HepG2 (cell line): ENCODE measurements around the gene EGFLAM. TPM values are rescaled to one million over a fixed set of nuclear protein-coding genes. Genes with fewer than 3 reads are reported as not detected.

Experiments used
- ATAC-seq: fragments of 200-7000 bp; cut with Tn5 transposase; 3 replicates; pipeline ENCODE4 v1.9.1; 2020; ENCODE audit warnings: mild to moderate bottlenecking, moderate library complexity
- BruUV-seq: library from RNA; stranded (reverse); fragments of 400-500 nt; replicated peaks from 2 replicates; lab custom pipeline; 2021; lab: Mats Ljungman, UMichigan
- CTCF ChIA-PET: fragments of 300-600 bp; formaldehyde crosslinking; extraction: SDS; loops from one replicate; lab custom pipeline; 2021; ENCODE audit warnings: low total read pairs, inconsistent platforms, low intra/inter-chr PET ratio; lab: Yijun Ruan, JAX
- POLR2A ChIA-PET: fragments of 350-600 bp; sonication (Branson Sonifier 250); formaldehyde crosslinking; loops from one replicate; lab custom pipeline; 2020; ENCODE audit warnings: antibody characterized with exemption, inconsistent platforms; lab: Yijun Ruan, JAX
- DNase-seq: peaks from one replicate; pipeline ENCODE4 v3.0.0-alpha.2; 2015; ENCODE audit warnings: low spot score
- FAIRE-seq: peaks from 3 replicates; lab custom pipeline; 2011; peaks lifted over from hg19 to GRCh38; lab: Jason Lieb, UNC
- H2AFZ ChIP-seq: one replicate; pipeline ENCODE4 v1.6.1; 2011; ENCODE audit warnings: low read length, inconsistent platforms
- H3K27ac ChIP-seq: fragments of 300-600 bp; 3 replicates; pipeline ENCODE4 v1.8.0; 2011; ENCODE audit warnings: mixed run types, mild to moderate bottlenecking, mixed read lengths, low read length, inconsistent platforms; ENCODE audit not compliant: insufficient read depth; ENCODE audit errors: extremely low read length
- H3K27me3 ChIP-seq, 2 experiments: fragments of 200-600 bp in 1 of 2; 2 replicates in 1 of 2; 3 replicates in 1 of 2; pipeline versions ENCODE4 v1.6.0 to v1.8.0; 2011; ENCODE audit warnings: low read length in 2 of 2, mild to moderate bottlenecking in 2 of 2, moderate library complexity in 2 of 2, inconsistent platforms in 1 of 2; ENCODE audit not compliant: insufficient read depth in 2 of 2, control insufficient read depth in 1 of 2
- H3K36me3 ChIP-seq, 2 experiments: fragments of 200-600 bp in 1 of 2; replicated peaks in 1 of 2; 2 replicates in 1 of 2; 3 replicates in 1 of 2; pipeline versions ENCODE4 v1.5.1 to v1.8.0; 2011; ENCODE audit warnings: low read length in 2 of 2, inconsistent platforms in 1 of 2; ENCODE audit not compliant: insufficient read depth in 2 of 2, control insufficient read depth in 1 of 2
- H3K4me1 ChIP-seq: 2 replicates; pipeline ENCODE4 v1.5.1; 2012; ENCODE audit warnings: low read length, inconsistent platforms; ENCODE audit not compliant: insufficient read depth
- H3K4me2 ChIP-seq: 2 replicates; pipeline ENCODE4 v1.6.0; 2011; ENCODE audit warnings: low read depth, low read length, inconsistent platforms
- H3K4me3 ChIP-seq, 3 experiments: fragments of 200-600 bp in 1 of 3; sonication (generic), shearing (Covaris generic) in 1 of 3; replicated peaks in 1 of 3; 2 replicates each; pipeline ENCODE4 v1.5.1; 2011 to 2016; ENCODE audit warnings: low read length in 3 of 3, inconsistent platforms in 2 of 3, low read depth in 2 of 3, mild to moderate bottlenecking in 2 of 3, control low read depth in 1 of 3, mixed read lengths in 1 of 3; ENCODE audit not compliant: insufficient read depth in 1 of 3
- H3K79me2 ChIP-seq: one replicate; pipeline ENCODE4 v1.6.1; 2011; ENCODE audit warnings: low read length, inconsistent platforms; ENCODE audit not compliant: insufficient read depth
- H3K9ac ChIP-seq: 2 replicates; pipeline ENCODE4 v1.6.0; 2011; ENCODE audit warnings: mild to moderate bottlenecking, low read depth, low read length, inconsistent platforms; ENCODE audit not compliant: insufficient read depth
- H3K9me3 ChIP-seq: 2 replicates; pipeline ENCODE4 v1.5.1; 2012; ENCODE audit warnings: mild to moderate bottlenecking, low read length
- H4K20me1 ChIP-seq: 2 replicates; pipeline ENCODE4 v1.6.0; 2011; ENCODE audit warnings: inconsistent platforms, mild to moderate bottlenecking, low read length, moderate library complexity; ENCODE audit not compliant: insufficient read depth
- AGO2 ChIP-seq: fragments of 200-400 bp; formaldehyde crosslinking; optimal IDR thresholded peaks from 2 replicates; pipeline ENCODE3; 2017; ENCODE audit warnings: mild to moderate bottlenecking, low read depth, low read length, moderate library complexity
- ARHGAP35 ChIP-seq: sonication (generic); formaldehyde crosslinking; IDR thresholded peaks from 2 replicates; pipeline ENCODE4 v1.9.0; 2022; ENCODE audit warnings: mild to moderate bottlenecking, inconsistent platforms, moderate library complexity, missing genetic modification reagents, borderline replicate concordance
- FOSL2 ChIP-seq: sonication (generic); formaldehyde crosslinking; IDR thresholded peaks from 2 replicates; pipeline ENCODE4 v1.4.0; 2020; ENCODE audit warnings: missing genetic modification reagents
- GATAD1 ChIP-seq: IDR thresholded peaks from 2 replicates; pipeline ENCODE4 v1.6.1; 2016; ENCODE audit warnings: missing genetic modification reagents, missing compliant biosample characterization
- HOXD1 ChIP-seq: sonication (generic); formaldehyde crosslinking; IDR thresholded peaks from 2 replicates; pipeline ENCODE4 v1.5.0; 2020; ENCODE audit warnings: missing genetic modification reagents
- JUND ChIP-seq: sonication (generic); formaldehyde crosslinking; IDR thresholded peaks from 2 replicates; pipeline ENCODE4 v1.8.0; 2022; ENCODE audit warnings: mild to moderate bottlenecking, missing genetic modification reagents
- MIER2 ChIP-seq: IDR thresholded peaks from 2 replicates; pipeline ENCODE4 v1.6.1; 2016; ENCODE audit warnings: missing biosample characterization, missing genetic modification reagents
- MXD4 ChIP-seq: IDR thresholded peaks from 2 replicates; pipeline ENCODE4 v1.6.1; 2016; ENCODE audit warnings: mild to moderate bottlenecking, missing biosample characterization, missing genetic modification reagents
- POLR2AphosphoS5 ChIP-seq: IDR thresholded peaks from 2 replicates; pipeline ENCODE4 v1.6.1; 2012; ENCODE audit warnings: low read depth, low read length
- RORA ChIP-seq: sonication (generic); formaldehyde crosslinking; IDR thresholded peaks from 2 replicates; pipeline ENCODE4 v1.5.0; 2020; ENCODE audit warnings: mild to moderate bottlenecking, missing genetic modification reagents, moderate library complexity
- TAF15 ChIP-seq: fragments of 200-400 bp; formaldehyde crosslinking; IDR thresholded peaks from one replicate; pipeline ENCODE4 v1.6.1; 2018; ENCODE audit warnings: mild to moderate bottlenecking, low read depth, low read length; ENCODE audit not compliant: poor library complexity, severe bottlenecking
- TCF7L2 ChIP-seq: IDR thresholded peaks from 2 replicates; pipeline ENCODE4 v1.6.1; 2011; ENCODE audit warnings: mild to moderate bottlenecking, low read depth, low read length, moderate library complexity
- XRCC5 ChIP-seq: fragments of 200-400 bp; formaldehyde crosslinking; optimal IDR thresholded peaks from 2 replicates; pipeline ENCODE3; 2017; ENCODE audit warnings: mild to moderate bottlenecking, low read length
- ZBTB4 ChIP-seq: sonication (generic); formaldehyde crosslinking; IDR thresholded peaks from 2 replicates; pipeline ENCODE4 v1.4.0; 2020; ENCODE audit warnings: missing genetic modification reagents, mild to moderate bottlenecking, borderline replicate concordance
- ZMYM3 ChIP-seq: sonication (generic); formaldehyde crosslinking; IDR thresholded peaks from 2 replicates; pipeline ENCODE4 v1.5.1; 2020; ENCODE audit warnings: mild to moderate bottlenecking, missing genetic modification reagents
- ZNF124 ChIP-seq: sonication (generic); formaldehyde crosslinking; IDR thresholded peaks from 2 replicates; pipeline ENCODE4 v1.4.0; 2020; ENCODE audit warnings: missing genetic modification reagents
- ZNF446 ChIP-seq: sonication (generic); formaldehyde crosslinking; IDR thresholded peaks from 2 replicates; pipeline ENCODE4 v1.5.0; 2020; ENCODE audit warnings: mild to moderate bottlenecking, missing genetic modification reagents
- ZNF570 ChIP-seq: sonication (generic); formaldehyde crosslinking; IDR thresholded peaks from 2 replicates; pipeline ENCODE4 v1.4.0; 2020; ENCODE audit warnings: mild to moderate bottlenecking, missing genetic modification reagents, borderline replicate concordance
- ZNF776 ChIP-seq: sonication (generic); formaldehyde crosslinking; IDR thresholded peaks from 2 replicates; pipeline ENCODE4 v1.4.0; 2020; ENCODE audit warnings: mild to moderate bottlenecking, missing genetic modification reagents
- WGBS: methylation state at CpG from one replicate; pipeline ENCODE4 v1.1.6; 2017; ENCODE audit warnings: low lambda C conversion rate; 5-methylcytosine and 5-hydroxymethylcytosine counted together
- in situ Hi-C: cut with HindIII; loops from 2 replicates; pipeline ENCODE4 v1.10.0; 2017; ENCODE audit warnings: low pct_unique_long_range_greater_than_20kb; ENCODE audit not compliant: extremely low pct_ligation_motif_present
- intact Hi-C: fragments of 100-400 bp; cut with micrococcal nuclease; formaldehyde crosslinking; loops from one replicate; pipeline ENCODE4 v1.10.0; 2022; ENCODE audit not compliant: unreplicated experiment
- polyA plus RNA-seq, 8 experiments: library from polyadenylated mRNA; depleted of rRNA in 3 of 8; stranded (reverse) in 7 of 8; unstranded in 1 of 8; fragments of >200 nt; fragmentation: Illumina TruSeq in 4 of 8; extraction: Trizol in 4 of 8; gene quantifications; 2 replicates each; pipeline versions ENCODE4 v1.2.1 to v1.2.3, GENCODE V29; 2011 to 2016; ENCODE audit warnings: low read depth in 4 of 8, missing spikeins in 1 of 8, mixed read lengths in 1 of 8; ENCODE audit not compliant: insufficient read depth in 1 of 8
- total RNA-seq, 5 experiments: library from RNA; depleted of rRNA; stranded (reverse); fragments of >200 nt; fragmentation: Illumina TruSeq; extraction: Trizol; gene quantifications; 2 replicates each; pipeline ENCODE4 v1.2.3, GENCODE V29; 2016; ENCODE audit warnings: low read depth in 1 of 5

The EGFLAM gene
- total and polyA plus RNA-seq, 2 of the 13 experiments (the other 11 are each of a cell fraction or from before 2014, with no cell fraction given), result not detected

GRCh38 chr5:38423276-38424147 lies 165.2 kb downstream of the EGFLAM start:
- ChIA-PET POLR2A (no interaction called here), CTCF (no interaction called here)
- DNase-seq (no peak), ATAC-seq (no peak), FAIRE-seq (no peak)
- in situ Hi-C loops (no loop called here), intact Hi-C loops (no loop called here)
- Histone ChIP-seq H3K36me3 (no peaks in the 10 kb centered on the region), H3K9ac (no peak overlapping the region), H2AFZ (no peak overlapping the region), H3K9me3 (no peaks in the 10 kb centered on the region), H3K79me2 (no peaks in the 10 kb centered on the region), H4K20me1 (no peaks in the 10 kb centered on the region), H3K4me1 (no peaks in the 10 kb centered on the region), H3K27me3 (peaks cover 0 to under 1% of the 10 kb centered on the region in 2 experiments; a peak in 1 of 5 replicates), H3K27ac (no peak overlapping the region), H3K4me3 (no peak overlapping the region), H3K4me2 (no peak overlapping the region)
- no TSS peak for BruUV-seq
- WGBS, result 26% methylated on average over 4 of the region's 5 CpGs
- no peak for TF ChIP-seq JUND (CRISPR knock-in tag)
- TF ChIP-seq AGO2, result no peak
- no peak for TF ChIP-seq ZBTB4 (CRISPR knock-in tag)
- no peak for TF ChIP-seq POLR2AphosphoS5
- TF ChIP-seq ZNF446, result no peak
- no peak for TF ChIP-seq HOXD1
- no peak for TF ChIP-seq ARHGAP35
- TF ChIP-seq MIER2 (CRISPR knock-in tag), result no peak
- TF ChIP-seq FOSL2 (CRISPR knock-in tag), result no peak
- TF ChIP-seq ZNF124, result no peak
- no peak for TF ChIP-seq XRCC5
- TF ChIP-seq TAF15, result no peak
- TF ChIP-seq ZNF776, result no peak
- no peak for TF ChIP-seq MXD4 (CRISPR knock-in tag)
- TF ChIP-seq ZNF570, result no peak
- no peak for TF ChIP-seq RORA
- TF ChIP-seq GATAD1 (CRISPR knock-in tag), result no peak
- no peak for TF ChIP-seq ZMYM3
- TF ChIP-seq TCF7L2, result no peak
